ENCODE results near the gene ZNF519.
"Not testable (repeated sequence)": the region's sequence is repeated elsewhere in the genome, so short reads cannot be mapped to it uniquely, and the experiment has no call there.

Gene ZNF519

GRCh38 chr18:14132271-14132700 is at the start of gene ZNF519:
Gene ZNF519, minus strand, starts transcription at chr18:14132435. Its CDS starts 158 bp downstream, at chr18:14132277.
- DNase-seq (ENCODE audit: low spot score): peak; percentile 95

- DNase-seq (ENCODE audit: low spot score): no peak
Observed at GRCh38 chr18:14179306-14179705, 47.1 kb upstream of the ZNF519 start.

GRCh38 chr18:14178321-14179196 is 46.3 kb upstream of the ZNF519 start:
- DNase-seq (ENCODE audit: low spot score): peak; percentile 71

GRCh38 chr18:14177540-14178320 is 45.5 kb upstream of the ZNF519 start:
- DNase-seq (ENCODE audit: low spot score): not testable (repeated sequence)

GRCh38 chr18:14175404-14175803 is 43.2 kb upstream of the ZNF519 start:
- not testable (repeated sequence) for DNase-seq (ENCODE audit: low spot score)

- no peak for DNase-seq (ENCODE audit: low spot score)
Observed at GRCh38 chr18:14174706-14175085, 42.5 kb upstream of the ZNF519 start.

GRCh38 chr18:14174002-14174705 is 41.9 kb upstream of the ZNF519 start:
- DNase-seq (ENCODE audit: low spot score): not testable (repeated sequence)

- DNase-seq (ENCODE audit: low spot score): not testable (repeated sequence)
Observed at GRCh38 chr18:14173116-14173951, 41.1 kb upstream of the ZNF519 start.

- DNase-seq (ENCODE audit: low spot score): not testable (repeated sequence)
Observed at GRCh38 chr18:14172142-14173115, 40.2 kb upstream of the ZNF519 start.

GRCh38 chr18:14171301-14172141 is 39.3 kb upstream of the ZNF519 start:
- DNase-seq (ENCODE audit: low spot score): not testable (repeated sequence)

GRCh38 chr18:14170367-14171036 is 38.3 kb upstream of the ZNF519 start:
- not testable (repeated sequence) for DNase-seq (ENCODE audit: low spot score)

GRCh38 chr18:14162915-14163314 is 30.7 kb upstream of the ZNF519 start:
- DNase-seq (ENCODE audit: low spot score): not testable (repeated sequence)

GRCh38 chr18:14151564-14152113 is 19.4 kb upstream of the ZNF519 start:
- not testable (repeated sequence) for DNase-seq (ENCODE audit: low spot score)

GRCh38 chr18:14150766-14151165 is 18.5 kb upstream of the ZNF519 start:
- DNase-seq (ENCODE audit: low spot score): not testable (repeated sequence)

- DNase-seq (ENCODE audit: low spot score): not testable (repeated sequence)
Observed at GRCh38 chr18:14149916-14150420, 17.7 kb upstream of the ZNF519 start.

- not testable (repeated sequence) for DNase-seq (ENCODE audit: low spot score)
Observed at GRCh38 chr18:14149121-14149850, 17.1 kb upstream of the ZNF519 start.
